WTC11 (cell line): Measurements from ENCODE around the gene ZNF358. TPM values are rescaled to one million over a fixed set of nuclear protein-coding genes. Genes with fewer than 3 reads are reported as not detected.

Source experiments
- ATAC-seq: fragments of 200-7000 bp; cut with Tn5 transposase; 2 replicates; pipeline ENCODE4 v1.10.0; 2021; ENCODE audit warnings: mild to moderate bottlenecking, moderate library complexity
- CTCF ChIA-PET: fragments of 300-600 bp; sonication (Branson Sonifier 250); formaldehyde crosslinking; loops from one replicate; lab custom pipeline; 2021; ENCODE audit warnings: antibody characterized with exemption; lab: Charles Lee
- POLR2A ChIA-PET: fragments of 350-600 bp; sonication (Branson Sonifier 250); formaldehyde crosslinking; loops from one replicate; lab custom pipeline; 2021; ENCODE audit warnings: antibody characterized with exemption; lab: Charles Lee
- DNase-seq: peaks from one replicate; pipeline ENCODE4 v3.0.0; 2021; ENCODE audit warnings: low spot score
- H3K27ac Mint-ChIP-seq: 2 replicates; pipeline ENCODE4 v1.8.0; 2021; ENCODE audit warnings: mixed read lengths
- H3K27me3 Mint-ChIP-seq: 2 replicates; pipeline ENCODE4 v1.8.0; 2021; ENCODE audit warnings: low read depth, mild to moderate bottlenecking, moderate library complexity, mixed read lengths
- H3K36me3 Mint-ChIP-seq: 2 replicates; pipeline ENCODE4 v1.8.0; 2021; ENCODE audit warnings: mixed read lengths
- H3K4me1 Mint-ChIP-seq: 2 replicates; pipeline ENCODE4 v1.8.0; 2022; ENCODE audit warnings: mixed read lengths
- H3K4me3 Mint-ChIP-seq: 2 replicates; pipeline ENCODE4 v1.8.0; 2021; ENCODE audit warnings: mild to moderate bottlenecking, moderate library complexity, mixed read lengths
- H3K9me3 Mint-ChIP-seq: 2 replicates; pipeline ENCODE4 v1.8.0; 2021; ENCODE audit warnings: mixed read lengths
- ARID4B ChIP-seq: sonication (generic); formaldehyde crosslinking; IDR thresholded peaks from 2 replicates; pipeline ENCODE4 v1.8.0; 2023; ENCODE audit warnings: missing genetic modification reagents, mild to moderate bottlenecking, borderline replicate concordance
- ATF1 ChIP-seq: sonication (generic); formaldehyde crosslinking; IDR thresholded peaks from 2 replicates; pipeline ENCODE4 v1.8.1; 2023; ENCODE audit warnings: mild to moderate bottlenecking, moderate library complexity, missing genetic modification reagents
- ATF6 ChIP-seq: sonication (generic); formaldehyde crosslinking; IDR thresholded peaks from 2 replicates; pipeline ENCODE4 v1.8.1; 2023; ENCODE audit warnings: mild to moderate bottlenecking, missing genetic modification reagents
- CBFB ChIP-seq: sonication (generic); formaldehyde crosslinking; IDR thresholded peaks from 2 replicates; pipeline ENCODE4 v1.8.1; 2022; ENCODE audit warnings: mild to moderate bottlenecking, low read depth, missing genetic modification reagents
- E2F1 ChIP-seq: sonication (generic); formaldehyde crosslinking; IDR thresholded peaks from 2 replicates; pipeline ENCODE4 v1.8.0; 2022; ENCODE audit warnings: mild to moderate bottlenecking, missing genetic modification reagents
- FOXK1 ChIP-seq: sonication (generic); formaldehyde crosslinking; IDR thresholded peaks from 2 replicates; pipeline ENCODE4 v1.8.0; 2022; ENCODE audit warnings: mild to moderate bottlenecking, moderate library complexity, missing genetic modification reagents
- HMGA2 ChIP-seq: fragments of 250-450 bp; sonication (Bioruptor Pico); IDR thresholded peaks from 2 replicates; pipeline ENCODE4 v1.4.0; 2021; ENCODE audit warnings: mild to moderate bottlenecking, moderate library complexity
- IRF2 ChIP-seq: sonication (generic); formaldehyde crosslinking; IDR thresholded peaks from 2 replicates; pipeline ENCODE4 v1.8.0; 2022; ENCODE audit warnings: low read depth, missing genetic modification reagents, borderline replicate concordance
- NFATC4 ChIP-seq: fragments of 250-450 bp; sonication (Bioruptor Pico); IDR thresholded peaks from 2 replicates; pipeline ENCODE4 v1.9.0; 2021; ENCODE audit warnings: mild to moderate bottlenecking
- NFYB ChIP-seq: sonication (generic); formaldehyde crosslinking; conservative IDR thresholded peaks from 2 replicates; pipeline ENCODE4 v1.8.0; 2022; ENCODE audit warnings: low read depth, missing genetic modification reagents
- OVOL2 ChIP-seq: fragments of 250-450 bp; sonication (Bioruptor Pico); IDR thresholded peaks from 2 replicates; pipeline ENCODE4 v1.9.0; 2021; ENCODE audit warnings: mild to moderate bottlenecking, borderline replicate concordance
- USF1 ChIP-seq: sonication (generic); formaldehyde crosslinking; IDR thresholded peaks from 2 replicates; pipeline ENCODE4 v1.8.0; 2022; ENCODE audit warnings: mild to moderate bottlenecking, missing genetic modification reagents
- ZNF138 ChIP-seq: sonication (generic); formaldehyde crosslinking; conservative IDR thresholded peaks from 2 replicates; pipeline ENCODE4 v1.8.1; 2022; ENCODE audit warnings: mild to moderate bottlenecking, moderate library complexity, missing genetic modification reagents
- ZNF281 ChIP-seq: sonication (generic); formaldehyde crosslinking; IDR thresholded peaks from 2 replicates; pipeline ENCODE4 v1.8.0; 2023; ENCODE audit warnings: mild to moderate bottlenecking, missing genetic modification reagents
- ZNF512 ChIP-seq: sonication (generic); formaldehyde crosslinking; IDR thresholded peaks from 2 replicates; pipeline ENCODE4 v1.8.1; 2022; ENCODE audit warnings: missing genetic modification reagents, borderline replicate concordance
- ZSCAN18 ChIP-seq: fragments of 250-450 bp; sonication (Bioruptor Pico); IDR thresholded peaks from 2 replicates; pipeline ENCODE4 v2.1.2; 2022; ENCODE audit warnings: mild to moderate bottlenecking, moderate library complexity
- total RNA-seq: library from RNA; stranded (reverse); gene quantifications from 3 replicates; pipeline ENCODE4 v1.2.3, GENCODE V29; 2021

ZNF358 gene
- total RNA-seq, 1 experiment from 2014 or later: 37.5 TPM

GRCh38 chr19:7505288-7505681 is 10.6 kb upstream of the ZNF358 start:
- no peaks in the 10 kb centered on the region for H3K9me3 Mint-ChIP-seq
- H3K36me3 Mint-ChIP-seq: no peaks in the 10 kb centered on the region
- POLR2A ChIA-PET: interaction anchor here (0.5 to 1.5 kb wide), 2 partner anchors 11 to 548 kb away, joined by 3 to 4 read pairs; no protein-coding TSS in a partner anchor
- no peak overlapping the region for H3K27ac Mint-ChIP-seq
- DNase-seq (peak; percentile 45), ATAC-seq (no peak)
- TF ChIP-seq ARID4B (CRISPR knock-in tag) (no peak), ZNF138 (CRISPR knock-in tag) (no peak), ZSCAN18 (CRISPR knock-in tag) (no peak), ATF1 (CRISPR knock-in tag) (no peak), ATF6 (CRISPR knock-in tag) (no peak), E2F1 (CRISPR knock-in tag) (no peak; the same call in 1 of the 2 replicates), NFATC4 (CRISPR knock-in tag) (no peak), OVOL2 (CRISPR knock-in tag) (no peak), NFYB (CRISPR knock-in tag) (no peak), IRF2 (CRISPR knock-in tag) (no peak), ZNF281 (no peak), USF1 (CRISPR knock-in tag) (no peak; the same call in 1 of the 2 replicates), CBFB (CRISPR knock-in tag) (no peak), FOXK1 (no peak), HMGA2 (CRISPR knock-in tag) (no peak), ZNF512 (CRISPR knock-in tag) (no peak)
- CTCF ChIA-PET: interaction anchor here (1.5 to 3.6 kb wide), 5 partner anchors 8 to 364 kb away, joined by 5 to 33 read pairs (median 12); partner anchors contain the start of gene MCOLN1
- H3K4me3 Mint-ChIP-seq: peak overlapping the region; percentile 67
- H3K4me1 Mint-ChIP-seq: peaks cover 19% of the 10 kb centered on the region
- H3K27me3 Mint-ChIP-seq: peaks cover 55% of the 10 kb centered on the region
